Measurements from ENCODE around the gene SPAG16.

The SPAG16 gene

GRCh38 chr2:214325404-214325803, 1041.1 kb downstream of the SPAG16 start:
- Mint-ChIP-seq H3K36me3 (ENCODE audit: low read depth) (no peaks in the 10 kb centered on the region), H3K4me3 (no peak overlapping the region), H3K9me3 (no peaks in the 10 kb centered on the region), H3K27me3 (ENCODE audit: low read depth) (no peaks in the 10 kb centered on the region), H3K4me1 (no peaks in the 10 kb centered on the region), H3K27ac (no peak overlapping the region)
- TF ChIP-seq CTCF (IDR thresholded peaks at IDR 0.05; ENCODE audit: unreplicated experiment in 3 of 3): no peak

DNA sequence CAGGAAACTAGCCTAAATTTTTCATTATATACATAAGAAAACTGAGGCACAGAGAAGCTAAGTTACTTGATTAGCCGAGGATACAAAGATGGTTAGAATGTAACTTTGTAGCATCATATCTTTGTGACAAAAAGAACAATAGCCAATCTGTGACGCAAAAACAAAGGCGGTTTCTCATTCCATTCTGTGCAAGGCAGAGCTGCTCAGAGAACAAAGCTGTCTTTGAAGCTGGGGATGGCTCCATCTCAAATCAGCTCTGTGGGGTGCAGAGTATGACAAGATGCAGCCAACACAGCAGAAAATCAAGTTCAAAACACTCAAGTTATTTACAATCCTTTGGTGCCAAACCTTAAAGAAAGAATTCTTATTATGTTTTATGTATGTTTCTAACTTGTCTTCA, 1044.7 kb downstream of the SPAG16 start:
- no peaks in the 10 kb centered on the region for H3K9me3 Mint-ChIP-seq
- H3K4me1 Mint-ChIP-seq: no peaks in the 10 kb centered on the region
- H3K27ac Mint-ChIP-seq: no peak overlapping the region
- H3K27me3 Mint-ChIP-seq (ENCODE audit: low read depth): no peaks in the 10 kb centered on the region
- H3K4me3 Mint-ChIP-seq: no peak overlapping the region
- no peaks in the 10 kb centered on the region for H3K36me3 Mint-ChIP-seq (ENCODE audit: low read depth)
- TF ChIP-seq CTCF (IDR thresholded peaks at IDR 0.05; ENCODE audit: unreplicated experiment in 3 of 3): no peak

DNA sequence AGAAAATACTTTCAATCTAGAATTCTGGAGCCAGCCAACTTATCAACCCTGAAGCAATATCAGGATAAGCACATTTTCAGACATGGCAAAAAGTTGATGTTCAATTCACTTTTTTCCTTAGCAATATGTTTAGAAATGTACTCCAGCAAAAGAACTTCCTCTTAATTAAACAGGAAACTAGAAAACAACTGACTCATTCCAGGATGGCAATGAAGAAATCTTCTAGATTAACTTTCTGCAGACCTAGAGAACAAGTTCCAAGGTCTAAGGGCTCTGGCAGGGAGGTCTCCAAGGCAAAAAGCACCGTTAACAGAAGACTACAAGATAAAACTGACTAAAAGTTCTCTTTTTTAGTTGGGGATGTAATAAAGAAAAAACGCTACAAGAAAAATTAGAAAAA, 1057.4 kb downstream of the SPAG16 start:
- no peak for TF ChIP-seq CTCF (IDR thresholded peaks at IDR 0.05; ENCODE audit: unreplicated experiment in 3 of 3)
- no peaks in the 10 kb centered on the region for H3K36me3 Mint-ChIP-seq (ENCODE audit: low read depth)
- no peaks in the 10 kb centered on the region for H3K9me3 Mint-ChIP-seq
- H3K27me3 Mint-ChIP-seq (ENCODE audit: low read depth): no peaks in the 10 kb centered on the region
- H3K27ac Mint-ChIP-seq: no peak overlapping the region
- H3K4me3 Mint-ChIP-seq: no peak overlapping the region
- no peaks in the 10 kb centered on the region for H3K4me1 Mint-ChIP-seq

DNA sequence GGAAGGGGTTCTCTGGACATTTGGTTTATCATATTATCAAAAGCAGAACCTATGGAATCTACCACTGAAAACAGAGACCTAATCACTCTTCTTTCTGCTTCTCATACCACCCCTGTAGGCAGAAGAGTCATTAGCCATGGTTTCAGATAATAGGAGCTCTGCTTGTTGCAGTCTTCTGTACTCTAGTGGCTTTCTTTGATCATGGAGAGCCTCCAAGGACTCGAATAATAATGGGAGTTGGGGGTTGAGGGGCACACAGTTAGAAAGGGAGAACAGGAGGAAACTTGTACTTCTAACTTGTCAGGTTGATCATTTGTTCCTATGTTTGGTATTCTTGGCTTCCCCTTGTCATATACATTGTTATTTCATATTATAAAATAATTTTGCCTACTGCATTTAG, 1074.2 kb downstream of the SPAG16 start:
- Mint-ChIP-seq H3K4me3 (no peak overlapping the region), H3K4me1 (no peaks in the 10 kb centered on the region), H3K9me3 (peaks cover 11% of the 10 kb centered on the region), H3K27me3 (ENCODE audit: low read depth) (peaks cover 4% of the 10 kb centered on the region), H3K27ac (no peak overlapping the region), H3K36me3 (ENCODE audit: low read depth) (no peaks in the 10 kb centered on the region)
- no peak for TF ChIP-seq CTCF (IDR thresholded peaks at IDR 0.05; ENCODE audit: unreplicated experiment in 3 of 3)

DNA sequence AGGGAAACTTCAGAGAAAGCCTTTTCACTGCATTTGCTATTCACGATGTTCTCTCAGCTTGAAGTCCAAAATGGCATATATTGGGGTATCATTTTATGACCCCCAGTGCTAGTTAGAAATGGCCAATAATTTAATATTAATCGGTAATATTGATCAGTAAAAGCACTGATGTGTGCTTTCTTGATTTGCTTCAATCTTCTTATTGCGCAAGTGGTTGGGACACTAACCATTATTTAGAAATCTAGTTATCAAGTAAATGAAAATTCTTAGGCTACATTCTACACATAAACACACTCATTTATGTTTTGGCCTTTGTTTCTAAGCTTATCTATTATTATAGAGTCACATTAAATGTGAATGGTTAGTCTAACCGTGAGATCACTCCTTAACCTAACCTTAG, 1076.9 kb downstream of the SPAG16 start:
- no peak overlapping the region for H3K27ac Mint-ChIP-seq
- H3K4me1 Mint-ChIP-seq: no peaks in the 10 kb centered on the region
- H3K9me3 Mint-ChIP-seq: peaks cover 11% of the 10 kb centered on the region
- H3K4me3 Mint-ChIP-seq: no peak overlapping the region
- no peak for TF ChIP-seq CTCF (IDR thresholded peaks at IDR 0.05; ENCODE audit: unreplicated experiment in 3 of 3)
- H3K36me3 Mint-ChIP-seq (ENCODE audit: low read depth): no peaks in the 10 kb centered on the region
- peaks cover 4% of the 10 kb centered on the region for H3K27me3 Mint-ChIP-seq (ENCODE audit: low read depth)

DNA sequence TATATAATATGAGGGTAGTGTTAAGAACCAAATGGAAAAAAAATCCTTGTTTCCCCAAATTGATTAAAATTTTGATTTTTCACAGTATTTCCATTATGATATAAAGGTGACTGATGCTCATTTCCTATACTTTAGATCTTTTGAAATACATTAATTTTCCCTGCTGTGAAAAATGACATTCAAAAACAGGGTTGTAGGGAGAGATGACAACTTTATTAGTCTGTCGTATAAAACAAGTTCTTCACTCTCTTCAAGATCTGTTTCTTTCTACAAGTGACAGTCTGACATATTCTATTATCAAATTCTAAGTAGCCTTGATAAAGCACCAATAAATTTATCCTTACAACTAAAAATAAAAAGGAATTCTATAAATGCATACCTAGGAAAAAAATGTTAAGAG, 1081.3 kb downstream of the SPAG16 start:
- no peak for TF ChIP-seq CTCF (IDR thresholded peaks at IDR 0.05; ENCODE audit: unreplicated experiment in 3 of 3)
- Mint-ChIP-seq H3K27me3 (ENCODE audit: low read depth) (peaks cover 4% of the 10 kb centered on the region), H3K4me1 (no peaks in the 10 kb centered on the region), H3K27ac (no peak overlapping the region), H3K36me3 (ENCODE audit: low read depth) (no peaks in the 10 kb centered on the region), H3K9me3 (no peaks in the 10 kb centered on the region), H3K4me3 (no peak overlapping the region)
